Measurements from ENCODE around the gene STARD13.
"Not testable (repeated sequence)": the region's sequence is repeated elsewhere in the genome, so short reads cannot be mapped to it uniquely, and the experiment has no call there.

Gene STARD13

GRCh38 chr13:33174931-33175330 lies 110.6 kb downstream of the STARD13 start:
- Histone ChIP-seq H3K9me3 (ENCODE audit: control insufficient read depth, low read length) (no peaks in the 10 kb centered on the region), H3K4me1 (ENCODE audit: control insufficient read depth, insufficient read depth, low read length, poor library complexity, severe bottlenecking) (no peaks in the 10 kb centered on the region), H3K36me3 (ENCODE audit: control insufficient read depth, insufficient read depth, low read length) (no peaks in the 10 kb centered on the region), H3K27ac (ENCODE audit: low read depth, low read length, severe bottlenecking) (no peak overlapping the region), H3K4me3 (ENCODE audit: extremely low read depth, insufficient read depth, low read length, poor library complexity, severe bottlenecking) (no peak overlapping the region)
- WGBS, 2 experiments (ENCODE audit: insufficient coverage in 2 of 2) = 100% methylated on average over 1 of the region's 2 CpGs; no CpG with 5 or more reads in 1 of the 2 experiments

GRCh38 chr13:33174491-33174890 lies 111.1 kb downstream of the STARD13 start:
- WGBS, 2 experiments (ENCODE audit: insufficient coverage in 2 of 2) = 88 to 100% methylated on average over 1 of the region's 3 CpGs
- Histone ChIP-seq H3K4me3 (ENCODE audit: extremely low read depth, insufficient read depth, low read length, poor library complexity, severe bottlenecking) (no peak overlapping the region), H3K27ac (ENCODE audit: low read depth, low read length, severe bottlenecking) (no peak overlapping the region), H3K36me3 (ENCODE audit: control insufficient read depth, insufficient read depth, low read length) (no peaks in the 10 kb centered on the region), H3K9me3 (ENCODE audit: control insufficient read depth, low read length) (no peaks in the 10 kb centered on the region), H3K4me1 (ENCODE audit: control insufficient read depth, insufficient read depth, low read length, poor library complexity, severe bottlenecking) (no peaks in the 10 kb centered on the region)

GRCh38 chr13:33172911-33173310 lies 112.6 kb downstream of the STARD13 start:
- Histone ChIP-seq H3K36me3 (ENCODE audit: control insufficient read depth, insufficient read depth, low read length) (no peaks in the 10 kb centered on the region), H3K9me3 (ENCODE audit: control insufficient read depth, low read length) (no peaks in the 10 kb centered on the region), H3K27ac (ENCODE audit: low read depth, low read length, severe bottlenecking) (no peak overlapping the region), H3K4me1 (ENCODE audit: control insufficient read depth, insufficient read depth, low read length, poor library complexity, severe bottlenecking) (no peaks in the 10 kb centered on the region), H3K4me3 (ENCODE audit: extremely low read depth, insufficient read depth, low read length, poor library complexity, severe bottlenecking) (no peak overlapping the region)
- 88 to 90% methylated on average over 2 to 3 of the region's 5 CpGs for WGBS, 2 experiments (ENCODE audit: insufficient coverage in 2 of 2)

- Histone ChIP-seq H3K27ac (ENCODE audit: low read depth, low read length, severe bottlenecking) (no peak overlapping the region), H3K9me3 (ENCODE audit: control insufficient read depth, low read length) (no peaks in the 10 kb centered on the region), H3K36me3 (ENCODE audit: control insufficient read depth, insufficient read depth, low read length) (no peaks in the 10 kb centered on the region), H3K4me3 (ENCODE audit: extremely low read depth, insufficient read depth, low read length, poor library complexity, severe bottlenecking) (no peak overlapping the region), H3K4me1 (ENCODE audit: control insufficient read depth, insufficient read depth, low read length, poor library complexity, severe bottlenecking) (no peaks in the 10 kb centered on the region)
- no CpG with 5 or more reads among the region's 2 CpGs for WGBS, 2 experiments (ENCODE audit: insufficient coverage in 2 of 2)
Measured at GRCh38 chr13:33172400-33172799, 113.2 kb downstream of the STARD13 start.

GRCh38 chr13:33169273-33169980 lies 116.1 kb downstream of the STARD13 start:
- H3K27ac ChIP-seq (ENCODE audit: low read depth, low read length, severe bottlenecking) = no peak overlapping the region
- 86 to 97% methylated on average over 2 to 5 of the region's 6 CpGs for WGBS, 2 experiments (ENCODE audit: insufficient coverage in 2 of 2)

GRCh38 chr13:33168321-33168960 lies 117.1 kb downstream of the STARD13 start:
- no peaks in the 10 kb centered on the region for H3K9me3 ChIP-seq (ENCODE audit: control insufficient read depth, low read length)
- 88% methylated on average over 2 of the region's 5 CpGs; no CpG with 5 or more reads in 1 of the 2 experiments for WGBS, 2 experiments (ENCODE audit: insufficient coverage in 2 of 2)
- no peak overlapping the region for H3K27ac ChIP-seq (ENCODE audit: low read depth, low read length, severe bottlenecking)
- H3K4me1 ChIP-seq (ENCODE audit: control insufficient read depth, insufficient read depth, low read length, poor library complexity, severe bottlenecking) = peaks cover 3% of the 10 kb centered on the region
- peaks cover 23% of the 10 kb centered on the region for H3K36me3 ChIP-seq (ENCODE audit: control insufficient read depth, insufficient read depth, low read length)
- no peak overlapping the region for H3K4me3 ChIP-seq (ENCODE audit: extremely low read depth, insufficient read depth, low read length, poor library complexity, severe bottlenecking)

More at GRCh38 chr13:33169273-33169980, 116.1 kb downstream of the STARD13 start:
- Histone ChIP-seq H3K9me3 (ENCODE audit: control insufficient read depth, low read length) (no peaks in the 10 kb centered on the region), H3K4me1 (ENCODE audit: control insufficient read depth, insufficient read depth, low read length, poor library complexity, severe bottlenecking) (peaks cover under 1% of the 10 kb centered on the region), H3K36me3 (ENCODE audit: control insufficient read depth, insufficient read depth, low read length) (peaks cover 19% of the 10 kb centered on the region), H3K4me3 (ENCODE audit: extremely low read depth, insufficient read depth, low read length, poor library complexity, severe bottlenecking) (no peak overlapping the region)

- Histone ChIP-seq H3K36me3 (ENCODE audit: control insufficient read depth, insufficient read depth, low read length) (peaks cover 27% of the 10 kb centered on the region), H3K4me1 (ENCODE audit: control insufficient read depth, insufficient read depth, low read length, poor library complexity, severe bottlenecking) (peaks cover 3% of the 10 kb centered on the region), H3K4me3 (ENCODE audit: extremely low read depth, insufficient read depth, low read length, poor library complexity, severe bottlenecking) (no peak overlapping the region), H3K27ac (ENCODE audit: low read depth, low read length, severe bottlenecking) (no peak overlapping the region), H3K9me3 (ENCODE audit: control insufficient read depth, low read length) (peaks cover 3% of the 10 kb centered on the region)
- WGBS, 2 experiments (ENCODE audit: insufficient coverage in 2 of 2) = 98 to 100% methylated on average over 9 to 10 of the region's 12 CpGs
Measured at GRCh38 chr13:33167491-33167890, 118.1 kb downstream of the STARD13 start.

GRCh38 chr13:33165787-33166186 lies 119.8 kb downstream of the STARD13 start:
- H3K4me1 ChIP-seq (ENCODE audit: control insufficient read depth, insufficient read depth, low read length, poor library complexity, severe bottlenecking) = peaks cover 3% of the 10 kb centered on the region
- H3K9me3 ChIP-seq (ENCODE audit: control insufficient read depth, low read length) = peaks cover 10% of the 10 kb centered on the region
- WGBS, 2 experiments (ENCODE audit: insufficient coverage in 2 of 2) = 88 to 92% methylated on average over 1 to 2 of the region's 2 CpGs
- H3K27ac ChIP-seq (ENCODE audit: low read depth, low read length, severe bottlenecking) = no peak overlapping the region
- H3K4me3 ChIP-seq (ENCODE audit: extremely low read depth, insufficient read depth, low read length, poor library complexity, severe bottlenecking) = no peak overlapping the region
- peaks cover 41% of the 10 kb centered on the region for H3K36me3 ChIP-seq (ENCODE audit: control insufficient read depth, insufficient read depth, low read length)

GRCh38 chr13:33164331-33164730 lies 121.2 kb downstream of the STARD13 start:
- no peak overlapping the region for H3K27ac ChIP-seq (ENCODE audit: low read depth, low read length, severe bottlenecking)
- H3K4me3 ChIP-seq (ENCODE audit: extremely low read depth, insufficient read depth, low read length, poor library complexity, severe bottlenecking) = no peak overlapping the region
- WGBS, 2 experiments (ENCODE audit: insufficient coverage in 2 of 2) = no CpG with 5 or more reads among the region's 2 CpGs
- peaks cover 41% of the 10 kb centered on the region for H3K36me3 ChIP-seq (ENCODE audit: control insufficient read depth, insufficient read depth, low read length)
- peaks cover 10% of the 10 kb centered on the region for H3K9me3 ChIP-seq (ENCODE audit: control insufficient read depth, low read length)
- H3K4me1 ChIP-seq (ENCODE audit: control insufficient read depth, insufficient read depth, low read length, poor library complexity, severe bottlenecking) = peaks cover 3% of the 10 kb centered on the region

- Histone ChIP-seq H3K9me3 (ENCODE audit: control insufficient read depth, low read length) (peaks cover 10% of the 10 kb centered on the region), H3K36me3 (ENCODE audit: control insufficient read depth, insufficient read depth, low read length) (peaks cover 52% of the 10 kb centered on the region)
- WGBS, 2 experiments (ENCODE audit: insufficient coverage in 2 of 2) = no CpG with 5 or more reads among the region's 2 CpGs
- not testable (repeated sequence) for H3K4me3 ChIP-seq (ENCODE audit: extremely low read depth, insufficient read depth, low read length, poor library complexity, severe bottlenecking); H3K4me1 ChIP-seq (ENCODE audit: control insufficient read depth, insufficient read depth, low read length, poor library complexity, severe bottlenecking); H3K27ac ChIP-seq (ENCODE audit: low read depth, low read length, severe bottlenecking)
Measured at GRCh38 chr13:33162725-33163124, 122.8 kb downstream of the STARD13 start.

- Histone ChIP-seq H3K4me3 (ENCODE audit: extremely low read depth, insufficient read depth, low read length, poor library complexity, severe bottlenecking) (no peak overlapping the region), H3K9me3 (ENCODE audit: control insufficient read depth, low read length) (peaks cover 10% of the 10 kb centered on the region), H3K27ac (ENCODE audit: low read depth, low read length, severe bottlenecking) (no peak overlapping the region), H3K4me1 (ENCODE audit: control insufficient read depth, insufficient read depth, low read length, poor library complexity, severe bottlenecking) (no peaks in the 10 kb centered on the region), H3K36me3 (ENCODE audit: control insufficient read depth, insufficient read depth, low read length) (peaks cover 36% of the 10 kb centered on the region)
- 90 to 94% methylated on average over 5 to 7 of the region's 8 CpGs for WGBS, 2 experiments (ENCODE audit: insufficient coverage in 2 of 2)
Measured at GRCh38 chr13:33158816-33159215, 126.7 kb downstream of the STARD13 start.

Data from mesodermal cell (in vitro differentiated cells).